Sigmoid colon (tissue), 7 donors: ENCODE results near the gene SMAD9. TPM values are rescaled to one million over a fixed set of nuclear protein-coding genes. Genes with fewer than 3 reads are reported as not detected.

Source experiments
- DNase-seq: peaks from one replicate; pipeline ENCODE4 v3.0.0-alpha.2; 2019
- H3K27ac ChIP-seq, 4 donors: fragments of 200-600 bp; sonication (generic); one replicate each; pipeline ENCODE4 v1.5.1; 2016 to 2019; ENCODE audit warnings: mild to moderate bottlenecking in 1 of 4
- H3K27me3 ChIP-seq, 3 donors: fragments of 200-600 bp; sonication (generic); one replicate each; pipeline ENCODE4 v1.5.1; 2019; ENCODE audit warnings: mild to moderate bottlenecking in 1 of 3
- H3K36me3 ChIP-seq, 4 donors: fragments of 200-600 bp; sonication (generic); one replicate each; pipeline ENCODE4 v1.5.1; 2016 to 2019
- H3K4me1 ChIP-seq, 4 donors: fragments of 200-600 bp; sonication (generic); one replicate each; pipeline ENCODE4 v1.5.1; 2017 to 2019
- H3K4me3 ChIP-seq, 4 donors: fragments of 200-600 bp; sonication (generic); one replicate each; pipeline ENCODE4 v1.5.1; 2017 to 2019; ENCODE audit warnings: mild to moderate bottlenecking in 2 of 4, moderate library complexity in 1 of 4
- H3K9me3 ChIP-seq, 4 donors: fragments of 200-600 bp in 3 of 4; sonication (generic) in 3 of 4; one replicate each; pipeline versions ENCODE4 v1.5.1 to v1.6.1; 2013 to 2019
- EP300 ChIP-seq, 4 donors: sonication (generic); formaldehyde crosslinking; IDR thresholded peaks; one replicate each; pipeline ENCODE4 v1.6.1; 2017; ENCODE audit warnings: antibody characterized with exemption in 4 of 4
- POLR2A ChIP-seq, 2 donors: fragments of 450-650 bp; IDR thresholded peaks; one replicate each; pipeline ENCODE4 v1.6.1; 2016; ENCODE audit warnings: antibody characterized with exemption in 2 of 2, mild to moderate bottlenecking in 2 of 2, moderate library complexity in 2 of 2
- POLR2AphosphoS5 ChIP-seq, 4 donors: sonication (generic); formaldehyde crosslinking; IDR thresholded peaks; one replicate each; pipeline ENCODE4 v1.6.1; 2017; ENCODE audit warnings: antibody characterized with exemption in 4 of 4
- WGBS, 2 donors: extraction: QIAGEN DNeasy Blood & Tissue Kit; methylation state at CpG; one replicate each; pipeline ENCODE4 v1.1.7; 2013; 5-methylcytosine and 5-hydroxymethylcytosine counted together
- intact Hi-C: fragments of 100-400 bp; cut with DNase I; formaldehyde crosslinking; loops from one replicate; pipeline ENCODE4 v1.15.1; 2023
- polyA plus RNA-seq, 3 donors: library from polyadenylated mRNA; stranded (reverse); fragments of 200-250 nt; gene quantifications; one replicate each; pipeline ENCODE4 v1.2.3, GENCODE V29; 2013
- total RNA-seq, 4 donors: library from RNA; depleted of rRNA; stranded (reverse); fragments of >200 nt; gene quantifications; one replicate each; pipeline ENCODE4 v1.1.0, GENCODE V29; 2016
- TF ChIP-seq, protein P1 (sequence below), 4 experiments: fragments of 450-650 bp in 3 of 4; fragments of 200-600 bp in 1 of 4; IDR thresholded peaks; one replicate each; pipeline ENCODE4 v1.5.1; 2016 to 2019; ENCODE audit warnings: antibody characterized with exemption in 4 of 4, mild to moderate bottlenecking in 3 of 4, moderate library complexity in 2 of 4
- donor health status: healthy with polysubstance abuse.
- donor health status: Bipolar disorder and iron deficiency.
- donor health status: healthy.

The SMAD9 gene
- total and polyA plus RNA-seq, 7 donors, result 1.2 to 33.3 (median 21.7) TPM

DNA sequence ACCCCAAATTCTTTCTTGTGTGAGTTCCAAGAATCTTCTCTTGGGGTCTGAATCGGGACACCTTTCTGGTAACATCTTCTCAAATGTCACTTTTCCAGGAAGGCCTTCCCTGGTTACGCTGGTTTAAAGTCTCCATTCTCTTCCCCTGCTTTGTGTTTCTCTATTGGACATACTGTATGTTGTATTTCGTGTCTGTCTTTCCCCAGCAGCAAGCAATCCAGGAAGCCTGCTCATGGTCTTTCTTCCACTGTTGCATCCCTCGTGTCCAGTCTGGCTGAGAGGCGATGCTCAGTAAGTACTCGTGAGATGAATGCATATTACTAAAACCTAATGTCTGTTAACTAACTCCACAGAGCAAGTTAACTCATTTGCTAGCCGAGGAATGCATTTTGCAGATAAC, 57.3 kb downstream of the SMAD9 start:
- WGBS, 2 donors, result 84 to 95% methylated on average over 7 of the region's 7 CpGs
- Histone ChIP-seq H3K36me3 (peaks cover 0 to 30% (median 9%) of the 10 kb centered on the region in 4 donors), H3K9me3 (no peaks in the 10 kb centered on the region), H3K4me1 (peaks cover 0 to 8% (median 0%) of the 10 kb centered on the region in 4 donors), H3K4me3 (no peak overlapping the region), H3K27me3 (no peaks in the 10 kb centered on the region), H3K27ac (peak overlapping the region in 2 of 4 donors; percentile 20 to 40)
- intact Hi-C loops, result no loop called here
- no peak for DNase-seq
- TF ChIP-seq EP300 (IDR thresholded peaks at IDR 0.05), result no peak
- no peak for TF ChIP-seq POLR2AphosphoS5 (IDR thresholded peaks at IDR 0.05)
- TF ChIP-seq, protein P1, sequence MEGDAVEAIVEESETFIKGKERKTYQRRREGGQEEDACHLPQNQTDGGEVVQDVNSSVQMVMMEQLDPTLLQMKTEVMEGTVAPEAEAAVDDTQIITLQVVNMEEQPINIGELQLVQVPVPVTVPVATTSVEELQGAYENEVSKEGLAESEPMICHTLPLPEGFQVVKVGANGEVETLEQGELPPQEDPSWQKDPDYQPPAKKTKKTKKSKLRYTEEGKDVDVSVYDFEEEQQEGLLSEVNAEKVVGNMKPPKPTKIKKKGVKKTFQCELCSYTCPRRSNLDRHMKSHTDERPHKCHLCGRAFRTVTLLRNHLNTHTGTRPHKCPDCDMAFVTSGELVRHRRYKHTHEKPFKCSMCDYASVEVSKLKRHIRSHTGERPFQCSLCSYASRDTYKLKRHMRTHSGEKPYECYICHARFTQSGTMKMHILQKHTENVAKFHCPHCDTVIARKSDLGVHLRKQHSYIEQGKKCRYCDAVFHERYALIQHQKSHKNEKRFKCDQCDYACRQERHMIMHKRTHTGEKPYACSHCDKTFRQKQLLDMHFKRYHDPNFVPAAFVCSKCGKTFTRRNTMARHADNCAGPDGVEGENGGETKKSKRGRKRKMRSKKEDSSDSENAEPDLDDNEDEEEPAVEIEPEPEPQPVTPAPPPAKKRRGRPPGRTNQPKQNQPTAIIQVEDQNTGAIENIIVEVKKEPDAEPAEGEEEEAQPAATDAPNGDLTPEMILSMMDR (IDR thresholded peaks at IDR 0.05), result no peak
- no peak for TF ChIP-seq POLR2A (IDR thresholded peaks at IDR 0.05)

DNA sequence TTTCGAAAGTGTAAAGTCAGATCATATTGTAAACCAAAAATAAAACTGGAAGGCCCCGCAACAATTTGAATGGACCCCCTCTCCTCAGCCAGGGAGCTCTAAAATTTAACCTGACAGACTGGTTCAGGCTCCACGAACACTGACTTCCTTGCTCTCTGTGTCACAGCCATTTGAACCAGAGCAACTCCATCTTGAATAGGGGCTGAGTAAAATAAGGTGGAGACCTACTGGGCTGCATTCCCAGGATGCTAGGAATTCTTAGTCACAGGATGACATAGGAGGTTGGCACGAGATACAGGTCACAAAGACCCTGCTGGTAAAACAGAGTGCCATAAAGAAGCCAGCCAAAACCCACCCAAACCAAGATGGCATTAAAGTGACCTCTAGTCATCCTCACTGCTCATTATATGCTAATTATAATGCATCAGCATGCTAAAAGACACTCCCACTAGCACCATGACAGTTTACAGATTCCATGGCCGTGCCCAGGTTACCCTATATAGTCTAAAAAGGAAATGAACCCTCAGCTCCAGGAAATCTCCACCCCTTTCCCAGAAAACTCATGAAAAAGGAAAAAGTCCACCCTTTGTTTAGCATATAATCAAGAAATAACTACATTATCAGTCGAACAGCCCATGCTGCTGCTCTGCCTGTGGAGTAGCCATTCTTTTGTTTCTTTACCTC, 57.9 kb downstream of the SMAD9 start:
- Histone ChIP-seq H3K27me3 (no peaks in the 10 kb centered on the region), H3K4me3 (no peak overlapping the region), H3K4me1 (peaks cover 0 to 8% (median 0%) of the 10 kb centered on the region in 4 donors), H3K9me3 (no peaks in the 10 kb centered on the region), H3K36me3 (peaks cover 0 to 29% (median 7%) of the 10 kb centered on the region in 4 donors), H3K27ac (peak overlapping the region in 2 of 4 donors; percentile 20 to 40)
- WGBS, 2 donors, result 74 to 81% methylated on average over 6 of the region's 6 CpGs
- intact Hi-C loops, result no loop called here
- DNase-seq, result no peak
- TF ChIP-seq POLR2AphosphoS5 (IDR thresholded peaks at IDR 0.05), result no peak
- TF ChIP-seq, protein P1 (IDR thresholded peaks at IDR 0.05), result no peak
- no peak for TF ChIP-seq POLR2A (IDR thresholded peaks at IDR 0.05)
- no peak for TF ChIP-seq EP300 (IDR thresholded peaks at IDR 0.05)

DNA sequence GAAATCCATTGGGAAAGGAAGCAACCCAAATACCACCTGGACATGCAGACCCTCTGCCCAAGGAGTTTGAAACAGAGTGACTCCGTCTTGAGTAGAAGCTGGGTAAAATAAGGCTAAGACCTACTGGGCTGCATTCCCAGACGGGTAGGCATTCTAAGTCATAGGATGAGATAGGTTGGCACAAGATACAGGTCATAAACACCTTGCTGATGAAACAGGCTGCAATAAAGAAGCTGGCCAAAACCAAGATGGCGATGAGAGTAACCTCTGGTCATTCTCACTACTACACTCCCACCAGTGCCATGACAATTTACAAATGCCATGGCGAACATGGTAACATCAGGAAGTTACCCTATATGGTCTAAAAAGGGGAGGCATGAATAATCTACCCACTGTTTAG, 60.8 kb downstream of the SMAD9 start:
- Histone ChIP-seq H3K36me3 (peaks cover 0 to 6% (median under 1%) of the 10 kb centered on the region in 4 donors), H3K4me1 (peaks cover 0 to 8% (median 0%) of the 10 kb centered on the region in 4 donors), H3K4me3 (no peak overlapping the region), H3K27ac (no peak overlapping the region), H3K9me3 (no peaks in the 10 kb centered on the region), H3K27me3 (no peaks in the 10 kb centered on the region)
- WGBS, 2 donors, result 83 to 89% methylated on average over 4 of the region's 4 CpGs
- no peak for TF ChIP-seq POLR2A (IDR thresholded peaks at IDR 0.05)
- TF ChIP-seq, protein P1 (IDR thresholded peaks at IDR 0.05), result no peak
- TF ChIP-seq EP300 (IDR thresholded peaks at IDR 0.05), result no peak
- no peak for TF ChIP-seq POLR2AphosphoS5 (IDR thresholded peaks at IDR 0.05)
- no peak for DNase-seq
- intact Hi-C loops, result loop anchor here (5.0 kb wide), 1 partner anchor 138 kb away; the partner anchor contains the start of gene ALG5

DNA sequence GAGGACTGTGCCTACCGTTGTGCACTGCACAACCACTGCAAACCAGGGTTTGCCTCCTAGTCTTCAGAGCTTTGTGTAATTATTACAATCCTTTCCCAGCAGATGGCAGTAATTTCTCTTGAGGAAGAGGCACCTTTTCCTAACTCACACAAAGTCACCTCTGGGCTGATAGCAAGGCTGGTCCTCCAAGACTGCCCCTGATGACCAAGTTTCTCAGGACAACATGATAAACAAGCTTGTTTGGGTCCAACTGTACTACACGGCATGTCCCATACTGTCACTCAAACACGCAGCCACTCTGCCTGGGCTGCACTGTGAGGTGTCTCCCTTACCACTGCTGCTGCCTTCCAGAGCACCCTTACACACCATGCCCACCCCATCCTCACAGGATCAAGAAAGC, 61.7 kb downstream of the SMAD9 start:
- peaks cover 0 to 8% (median 0%) of the 10 kb centered on the region in 4 donors for H3K4me1 ChIP-seq
- TF ChIP-seq EP300 (IDR thresholded peaks at IDR 0.05), result no peak
- no peak for TF ChIP-seq POLR2A (IDR thresholded peaks at IDR 0.05)
- no peak for TF ChIP-seq POLR2AphosphoS5 (IDR thresholded peaks at IDR 0.05)
- TF ChIP-seq, protein P1 (IDR thresholded peaks at IDR 0.05), result peak; percentile 13 to 51 (median 35)
- no peak overlapping the region for H3K4me3 ChIP-seq
- no peak for DNase-seq
- intact Hi-C loops, result loop anchor here (1.0 to 5.0 kb wide), 2 partner anchors 123 to 139 kb away; partner anchors contain the start of gene ALG5
- no peak overlapping the region for H3K27ac ChIP-seq
- H3K9me3 ChIP-seq, result no peaks in the 10 kb centered on the region
- 27 to 40% methylated on average over 3 of the region's 3 CpGs for WGBS, 2 donors
- peaks cover 0 to 5% (median 0%) of the 10 kb centered on the region in 4 donors for H3K36me3 ChIP-seq
- H3K27me3 ChIP-seq, result no peaks in the 10 kb centered on the region
